Epithelial cell of esophagus (primary cell): ENCODE results near the gene CISD1.

Experiments
- DNase-seq: peaks from one replicate; pipeline ENCODE4 v3.0.0; 2010; ENCODE audit warnings: low read depth
- H3K4me3 ChIP-seq: 2 replicates; pipeline ENCODE4 v1.5.1; 2011; ENCODE audit warnings: mild to moderate bottlenecking, low read length, control low read depth
- TF ChIP-seq, protein P1 (sequence below): IDR thresholded peaks from 2 replicates; pipeline ENCODE4 v1.5.1; 2011; ENCODE audit warnings: low read depth, mild to moderate bottlenecking, low read length, control low read depth, inconsistent platforms; ENCODE audit not compliant: insufficient read depth; ENCODE audit errors: missing control alignments

Gene CISD1

DNA sequence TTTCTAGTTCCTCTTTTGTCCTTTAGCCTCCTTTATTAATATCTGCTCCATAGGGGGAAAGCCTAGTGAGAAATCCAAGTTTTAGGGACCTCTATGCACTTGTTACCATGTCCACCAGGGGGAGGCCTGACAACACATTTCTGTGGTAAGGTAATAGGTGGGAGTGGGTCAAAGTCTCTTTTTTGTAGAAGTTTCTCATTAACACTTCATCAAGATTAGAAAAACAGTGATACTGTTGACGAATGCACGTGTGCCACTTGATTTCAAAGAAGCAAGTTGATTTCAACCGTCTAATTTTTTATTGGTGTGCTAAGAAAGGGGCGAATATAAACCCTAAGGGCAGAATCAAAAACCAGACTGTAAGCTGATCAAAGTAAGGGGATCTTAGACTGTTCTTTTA, 30.6 kb downstream of the CISD1 start:
- TF ChIP-seq, protein P1, sequence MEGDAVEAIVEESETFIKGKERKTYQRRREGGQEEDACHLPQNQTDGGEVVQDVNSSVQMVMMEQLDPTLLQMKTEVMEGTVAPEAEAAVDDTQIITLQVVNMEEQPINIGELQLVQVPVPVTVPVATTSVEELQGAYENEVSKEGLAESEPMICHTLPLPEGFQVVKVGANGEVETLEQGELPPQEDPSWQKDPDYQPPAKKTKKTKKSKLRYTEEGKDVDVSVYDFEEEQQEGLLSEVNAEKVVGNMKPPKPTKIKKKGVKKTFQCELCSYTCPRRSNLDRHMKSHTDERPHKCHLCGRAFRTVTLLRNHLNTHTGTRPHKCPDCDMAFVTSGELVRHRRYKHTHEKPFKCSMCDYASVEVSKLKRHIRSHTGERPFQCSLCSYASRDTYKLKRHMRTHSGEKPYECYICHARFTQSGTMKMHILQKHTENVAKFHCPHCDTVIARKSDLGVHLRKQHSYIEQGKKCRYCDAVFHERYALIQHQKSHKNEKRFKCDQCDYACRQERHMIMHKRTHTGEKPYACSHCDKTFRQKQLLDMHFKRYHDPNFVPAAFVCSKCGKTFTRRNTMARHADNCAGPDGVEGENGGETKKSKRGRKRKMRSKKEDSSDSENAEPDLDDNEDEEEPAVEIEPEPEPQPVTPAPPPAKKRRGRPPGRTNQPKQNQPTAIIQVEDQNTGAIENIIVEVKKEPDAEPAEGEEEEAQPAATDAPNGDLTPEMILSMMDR = peak; percentile 89
- peak; percentile 63 for DNase-seq
- H3K4me3 ChIP-seq = no peak overlapping the region

- no peak for DNase-seq
- no peak overlapping the region for H3K4me3 ChIP-seq
- TF ChIP-seq, protein P1 = no peak
Observed at GRCh38 chr10:58300676-58301075, 31.7 kb downstream of the CISD1 start.

GRCh38 chr10:58302254-58302653, 33.3 kb downstream of the CISD1 start:
- no peak for DNase-seq
- TF ChIP-seq, protein P1 = no peak
- no peak overlapping the region for H3K4me3 ChIP-seq

- no peak for DNase-seq
- TF ChIP-seq, protein P1 = no peak
- no peak overlapping the region for H3K4me3 ChIP-seq
Observed at GRCh38 chr10:58304099-58304633, 35.2 kb downstream of the CISD1 start.

GRCh38 chr10:58305821-58306220, 36.9 kb downstream of the CISD1 start:
- DNase-seq = no peak
- H3K4me3 ChIP-seq = no peak overlapping the region
- TF ChIP-seq, protein P1 = no peak

- no peak overlapping the region for H3K4me3 ChIP-seq
- TF ChIP-seq, protein P1 = no peak
- DNase-seq = no peak
Observed at GRCh38 chr10:58307676-58308075, 38.7 kb downstream of the CISD1 start.

DNA sequence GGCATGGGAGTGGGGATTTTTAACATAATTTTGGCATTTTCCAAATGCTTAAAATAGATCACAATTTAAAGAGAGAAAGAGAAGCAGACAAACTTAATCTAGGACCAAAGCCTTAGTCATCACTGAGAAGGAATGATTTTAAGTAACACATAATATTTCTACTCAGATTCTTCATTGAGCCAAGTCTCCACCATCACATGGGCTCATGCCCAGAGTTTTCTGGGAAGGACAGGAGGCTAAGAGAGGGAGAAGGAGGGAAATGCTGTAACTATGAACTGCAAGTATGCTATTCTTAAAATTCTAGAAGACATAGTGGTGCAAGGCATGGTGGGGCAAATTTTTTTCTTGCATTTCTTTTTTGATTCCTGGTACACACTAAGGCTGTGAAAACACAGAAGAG, 42.1 kb downstream of the CISD1 start:
- no peak overlapping the region for H3K4me3 ChIP-seq
- TF ChIP-seq, protein P1 = no peak
- DNase-seq = no peak
